ENCODE results near the gene ZNF319. TPM values are rescaled to one million over a fixed set of nuclear protein-coding genes. Genes with fewer than 3 reads are reported as not detected.
"Not testable (repeated sequence)": the region's sequence is repeated elsewhere in the genome, so short reads cannot be mapped to it uniquely, and the experiment has no call there.

The ZNF319 gene
- total and polyA plus RNA-seq, 2 of the 8 experiments (the other 6 are each of a cell fraction or from before 2014, with no cell fraction given), result 3.3 to 5.5 TPM

GRCh38 chr16:57978070-57978465 lies 22.4 kb downstream of the ZNF319 start:
- H2BK12ac ChIP-seq (ENCODE audit: low read depth, low read length), result 0 out of 2 replicates have a peak overlapping the region, but pooled peaks have one; percentile 2
- not testable (repeated sequence) for H3K56ac ChIP-seq (replicated peaks; ENCODE audit: insufficient read length, low read depth, low read length); H3K4me3 ChIP-seq (ENCODE audit: extremely low read depth in 1 of 4, insufficient read depth in 2 of 4, low read depth in 3 of 4, low read length in 4 of 4); H2BK15ac ChIP-seq (ENCODE audit: low read length); H3K4me1 ChIP-seq (replicated peaks in 1 of 4; ENCODE audit: control insufficient read depth in 3 of 4, insufficient read depth in 4 of 4, low read length in 3 of 4); DNase-seq (ENCODE audit: low read depth in 1 of 2, low spot score in 2 of 2); H3K4me2 ChIP-seq (ENCODE audit: insufficient read depth in 1 of 2, low read depth in 2 of 2, low read length in 2 of 2); H2BK20ac ChIP-seq (ENCODE audit: low read length); H3K4ac ChIP-seq (replicated peaks; ENCODE audit: insufficient read length, low read depth, low read length); H4K8ac ChIP-seq (ENCODE audit: extremely low read depth, insufficient read depth, low read length); H4K5ac ChIP-seq (ENCODE audit: insufficient read length, low read depth, low read length); H2AFZ ChIP-seq (ENCODE audit: low read length); H3K23ac ChIP-seq (ENCODE audit: insufficient read length); H2BK5ac ChIP-seq (ENCODE audit: low read depth, low read length); H3K18ac ChIP-seq (ENCODE audit: extremely low read depth, low read length); H3K14ac ChIP-seq (ENCODE audit: insufficient read length); H3K79me2 ChIP-seq (ENCODE audit: control insufficient read depth in 1 of 2, insufficient read depth in 2 of 2, low read length in 2 of 2); H3K27me3 ChIP-seq (replicated peaks in 1 of 4; ENCODE audit: control insufficient read depth in 3 of 4, extremely low read depth in 1 of 4, insufficient read depth in 3 of 4, low read length in 3 of 4); H3K79me1 ChIP-seq (ENCODE audit: low read depth, low read length); H3K23me2 ChIP-seq (ENCODE audit: low read depth, low read length); H3K9me3 ChIP-seq (ENCODE audit: insufficient read depth in 2 of 2, low read depth in 1 of 2, low read length in 1 of 2); H2AK5ac ChIP-seq (ENCODE audit: low read depth, low read length); H4K91ac ChIP-seq (replicated peaks; ENCODE audit: insufficient read length, low read length); H2BK120ac ChIP-seq (replicated peaks; ENCODE audit: low read depth, low read length); H4K20me1 ChIP-seq (replicated peaks in 1 of 2; ENCODE audit: control insufficient read depth in 1 of 2, insufficient read depth in 2 of 2, low read length in 2 of 2); H3K27ac ChIP-seq (ENCODE audit: low read depth, low read length); H3K9ac ChIP-seq (replicated peaks in 1 of 4; ENCODE audit: extremely low read depth in 1 of 4, low read depth in 3 of 4, low read length in 3 of 4); FAIRE-seq; H3K36me3 ChIP-seq (ENCODE audit: control insufficient read depth in 2 of 4, insufficient read depth in 4 of 4, low read length in 3 of 4)
- POLR2A ChIA-PET (ENCODE audit: partially characterized antibody), result interaction anchor here (1.6 kb wide), 1 partner anchor 12 kb away, joined by 5 read pairs; no protein-coding TSS in a partner anchor
- WGBS, 2 experiments (ENCODE audit: extremely low coverage in 1 of 2, insufficient coverage in 1 of 2, insufficient read length in 1 of 2, insufficient replicate concordance in 2 of 2, low coverage in 1 of 2, low lambda C conversion rate in 2 of 2, missing lambda C conversion rate in 1 of 2), result 82% methylated on average over 2 of the region's 2 CpGs; no CpG with 5 or more reads in 1 of the 2 experiments
- CTCF ChIA-PET (ENCODE audit: partially characterized antibody), result interaction anchor here (0.6 to 6.4 kb wide), 14 partner anchors 11 to 309 kb away, joined by 3 to 63 read pairs (median 3); no protein-coding TSS in a partner anchor
